Activated naive CD4-positive, alpha-beta T cell treated with anti-CD3 and anti-CD28 coated beads, Interleukin-2, amount 10 ng/mL, durations not matched to agents 7 days and 5 days (primary cell): ENCODE measurements around the gene HRK.

ENCODE experiments used
- CTCF ChIA-PET: fragments of 350-600 bp; sonication (Branson Sonifier 250); formaldehyde crosslinking; loops from one replicate; lab custom pipeline; 2021; ENCODE audit warnings: antibody characterized with exemption; lab: Charles Lee
- DNase-seq: peaks from one replicate; pipeline ENCODE4 v3.0.0-alpha.2; 2020
- H3K27ac Mint-ChIP-seq: one replicate; pipeline ENCODE4 v1.8.0; 2021; ENCODE audit warnings: mild to moderate bottlenecking, moderate library complexity, mixed read lengths
- H3K27me3 Mint-ChIP-seq: one replicate; pipeline ENCODE4 v1.8.0; 2021; ENCODE audit warnings: mild to moderate bottlenecking, mixed read lengths
- H3K36me3 Mint-ChIP-seq: one replicate; pipeline ENCODE4 v1.8.0; 2021; ENCODE audit warnings: mixed read lengths
- H3K4me1 Mint-ChIP-seq: one replicate; pipeline ENCODE4 v1.8.0; 2021; ENCODE audit warnings: mixed read lengths
- H3K4me3 Mint-ChIP-seq: one replicate; pipeline ENCODE4 v1.8.0; 2021; ENCODE audit warnings: mild to moderate bottlenecking, moderate library complexity, mixed read lengths
- H3K9me3 Mint-ChIP-seq: one replicate; pipeline ENCODE4 v1.8.0; 2021; ENCODE audit warnings: mixed read lengths

HRK gene

DNA sequence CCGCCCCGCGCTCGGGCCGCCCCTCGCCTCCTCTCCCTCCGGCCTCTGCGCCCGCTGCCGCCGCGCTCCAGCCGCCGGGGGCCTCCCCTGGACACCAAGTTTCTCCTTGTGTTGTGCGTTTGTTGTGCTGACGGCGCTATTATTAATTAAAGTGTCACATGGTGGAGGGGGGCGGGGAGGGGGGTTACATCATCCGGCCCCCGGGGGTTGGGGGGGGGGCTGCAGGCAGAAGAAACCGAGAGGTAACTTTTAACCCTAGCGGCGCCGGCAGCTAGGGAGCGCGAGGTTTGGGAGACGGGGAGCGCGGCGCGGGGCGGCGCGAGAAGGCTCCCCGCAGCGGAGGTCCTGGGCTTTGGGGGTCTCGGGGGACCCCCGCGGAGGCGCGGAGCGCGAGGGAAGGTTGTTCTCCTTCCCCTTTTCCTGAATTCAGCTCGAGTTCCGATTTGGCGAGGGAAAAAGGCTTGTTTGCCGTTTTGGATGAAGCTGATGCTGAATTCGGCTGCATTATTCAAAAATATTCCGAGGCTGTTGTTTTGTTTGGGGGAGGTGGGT, at the start of gene HRK:
HRK (minus strand) TSS at position 117 of the 552 bp plus-strand sequence. CDS start 134 bp downstream, outside the sequence.
- Mint-ChIP-seq H3K4me3 (peak within 1 kb of the TSS; percentile 70), H3K36me3 (peaks cover 2% of the 10 kb centered on the region), H3K9me3 (no peaks in the 10 kb centered on the region), H3K4me1 (peaks cover 35% of the 10 kb centered on the region), H3K27me3 (peaks cover 98% of the 10 kb centered on the region), H3K27ac (no peak within 1 kb of the TSS)
- CTCF ChIA-PET = interaction anchor here (1.3 to 3.3 kb wide), 2 partner anchors 40 to 178 kb away, joined by 3 to 17 read pairs; no protein-coding TSS in a partner anchor
- DNase-seq = no peak

DNA sequence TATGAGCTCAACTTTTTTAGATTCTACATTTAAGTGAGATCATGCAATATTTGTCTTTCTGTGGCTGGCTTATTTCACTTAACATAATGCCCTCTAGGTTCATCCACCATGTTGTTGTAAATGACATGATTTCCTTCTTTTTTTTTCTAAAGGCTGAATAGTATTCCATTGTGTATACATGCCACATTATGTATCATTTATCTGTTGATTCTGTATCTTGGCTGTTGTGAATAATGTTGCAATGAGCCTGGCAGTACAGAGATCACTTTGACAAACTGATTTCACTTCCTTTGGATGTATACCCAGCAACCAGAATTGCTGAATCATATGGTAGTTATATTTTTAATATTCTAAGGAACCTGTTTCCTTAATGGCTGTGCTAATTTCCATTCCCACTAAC, 48.6 kb upstream of the HRK start:
- CTCF ChIA-PET = interaction anchor here (1.0 kb wide), 1 partner anchor 26 kb away, joined by 3 read pairs; no protein-coding TSS in a partner anchor
- H3K27me3 Mint-ChIP-seq = no peaks in the 10 kb centered on the region
- H3K27ac Mint-ChIP-seq = no peak overlapping the region
- H3K4me1 Mint-ChIP-seq = peaks cover 40% of the 10 kb centered on the region
- H3K4me3 Mint-ChIP-seq = no peak overlapping the region
- H3K9me3 Mint-ChIP-seq = no peaks in the 10 kb centered on the region
- DNase-seq = no peak
- peaks cover 65% of the 10 kb centered on the region for H3K36me3 Mint-ChIP-seq

DNA sequence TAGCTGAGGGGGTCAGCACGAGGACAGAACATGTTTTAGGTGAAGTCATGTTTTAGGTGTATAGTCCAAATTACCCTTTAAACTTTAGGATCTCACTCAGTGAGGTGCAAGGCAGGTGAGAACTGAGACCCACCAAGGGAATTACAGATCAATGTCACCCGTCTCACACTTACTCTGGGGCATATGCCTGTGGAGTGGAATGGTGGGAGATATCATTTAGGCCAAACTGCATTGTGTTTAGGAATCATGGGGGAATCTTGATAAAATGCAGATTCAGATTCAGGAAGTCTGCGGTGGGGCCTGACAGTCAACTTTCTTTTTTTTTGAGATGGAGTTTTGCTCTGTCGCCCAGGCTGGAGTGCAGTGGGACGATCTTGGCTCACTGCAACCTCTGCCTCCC, 47.3 kb upstream of the HRK start:
- no peak overlapping the region for H3K27ac Mint-ChIP-seq
- no peaks in the 10 kb centered on the region for H3K9me3 Mint-ChIP-seq
- CTCF ChIA-PET = interaction anchor here (0.6 kb wide), 1 partner anchor 1269 kb away, joined by 3 read pairs; no protein-coding TSS in a partner anchor
- H3K27me3 Mint-ChIP-seq = no peaks in the 10 kb centered on the region
- no peak overlapping the region for H3K4me3 Mint-ChIP-seq
- peaks cover 52% of the 10 kb centered on the region for H3K4me1 Mint-ChIP-seq
- peaks cover 60% of the 10 kb centered on the region for H3K36me3 Mint-ChIP-seq
- DNase-seq = no peak

DNA sequence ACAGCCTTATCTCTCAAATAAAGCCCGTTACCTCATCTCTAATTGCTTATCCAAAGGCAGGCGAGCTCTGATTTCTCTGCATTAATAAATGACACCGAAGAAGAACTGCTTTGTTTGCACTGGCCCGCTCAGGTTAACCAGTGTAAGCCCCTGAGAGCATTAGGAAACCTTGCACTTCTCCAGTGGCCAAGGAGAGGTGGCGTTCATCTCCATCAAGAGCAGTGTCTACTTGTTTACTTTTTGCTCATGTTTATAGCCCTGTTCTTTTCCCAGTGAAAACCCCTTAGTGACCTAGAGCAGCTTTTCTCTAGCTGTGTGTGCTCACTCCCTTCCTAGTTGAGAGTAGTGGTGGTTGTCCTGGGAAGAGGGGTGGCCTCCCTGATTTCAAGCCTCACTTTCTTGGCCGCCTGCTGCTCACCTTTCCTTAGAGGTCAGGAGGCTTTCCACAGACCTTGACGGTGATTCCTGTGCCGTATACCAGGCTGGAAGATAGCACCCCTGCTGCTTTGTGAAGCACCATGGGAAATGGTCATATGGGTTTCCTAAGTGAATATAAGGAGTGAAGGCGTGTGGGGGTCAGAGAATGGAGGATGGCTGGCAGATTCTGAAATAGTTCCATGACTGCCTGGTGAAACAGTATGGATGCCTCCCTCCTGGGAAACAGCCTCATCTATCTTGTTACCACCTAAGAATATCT, 46.2 kb upstream of the HRK start:
- DNase-seq = no peak
- Mint-ChIP-seq H3K27me3 (no peaks in the 10 kb centered on the region), H3K27ac (peak overlapping the region; percentile 28), H3K4me3 (no peak overlapping the region), H3K4me1 (peaks cover 61% of the 10 kb centered on the region), H3K36me3 (peaks cover 56% of the 10 kb centered on the region), H3K9me3 (no peaks in the 10 kb centered on the region)
- CTCF ChIA-PET = no interaction called here

DNA sequence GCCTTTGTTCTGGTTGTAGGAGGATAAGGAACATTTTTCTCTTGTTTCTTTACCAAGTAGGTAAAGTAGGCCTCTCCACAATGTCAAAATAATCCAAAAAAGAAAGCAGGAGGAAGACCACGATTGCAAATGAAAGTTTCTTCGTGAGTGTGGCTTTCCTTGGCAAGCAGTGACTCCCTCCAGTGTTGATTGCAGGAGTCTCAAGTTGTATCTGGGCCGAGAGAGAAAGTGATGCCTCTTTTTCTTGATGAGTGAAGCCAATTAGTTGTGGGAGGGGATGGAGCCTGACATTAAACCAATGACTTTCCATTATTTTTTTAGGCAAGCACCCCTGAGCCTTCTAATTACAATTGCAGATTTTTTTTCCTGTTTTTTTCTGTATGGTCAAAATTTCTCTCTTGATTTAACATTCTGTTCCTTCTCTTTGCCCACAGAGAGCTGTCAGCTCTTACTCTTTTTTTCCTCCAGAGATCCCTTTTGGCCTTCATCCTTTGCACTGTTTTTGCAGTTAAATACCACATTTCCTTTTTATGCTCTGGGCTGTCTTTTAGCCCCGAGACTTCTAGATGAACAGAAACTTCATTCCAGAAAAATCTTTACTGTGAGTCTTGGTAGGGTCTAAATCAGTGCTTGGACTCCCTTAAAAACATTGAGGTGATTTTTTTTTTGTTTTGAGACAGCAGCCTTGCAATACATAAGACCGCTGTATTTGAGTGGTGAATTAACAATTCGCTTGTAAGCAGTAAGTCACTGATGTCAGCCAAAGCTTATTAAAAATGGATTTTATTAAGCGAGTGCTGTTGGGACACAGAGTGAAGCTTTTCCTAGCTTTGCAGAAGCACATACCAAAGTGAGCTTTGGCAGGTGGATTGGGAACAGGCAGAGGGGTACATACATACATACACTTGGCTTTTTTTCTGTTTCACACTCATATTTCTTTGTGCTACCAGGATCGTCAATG, 45.3 kb upstream of the HRK start:
- CTCF ChIA-PET = interaction anchor here (1.9 kb wide), 1 partner anchor 33 kb away, joined by 4 read pairs; no protein-coding TSS in a partner anchor
- Mint-ChIP-seq H3K9me3 (no peaks in the 10 kb centered on the region), H3K36me3 (peaks cover 52% of the 10 kb centered on the region), H3K4me1 (peaks cover 67% of the 10 kb centered on the region), H3K27ac (peak overlapping the region; percentile 75), H3K27me3 (no peaks in the 10 kb centered on the region), H3K4me3 (no peak overlapping the region)
- no peak for DNase-seq

DNA sequence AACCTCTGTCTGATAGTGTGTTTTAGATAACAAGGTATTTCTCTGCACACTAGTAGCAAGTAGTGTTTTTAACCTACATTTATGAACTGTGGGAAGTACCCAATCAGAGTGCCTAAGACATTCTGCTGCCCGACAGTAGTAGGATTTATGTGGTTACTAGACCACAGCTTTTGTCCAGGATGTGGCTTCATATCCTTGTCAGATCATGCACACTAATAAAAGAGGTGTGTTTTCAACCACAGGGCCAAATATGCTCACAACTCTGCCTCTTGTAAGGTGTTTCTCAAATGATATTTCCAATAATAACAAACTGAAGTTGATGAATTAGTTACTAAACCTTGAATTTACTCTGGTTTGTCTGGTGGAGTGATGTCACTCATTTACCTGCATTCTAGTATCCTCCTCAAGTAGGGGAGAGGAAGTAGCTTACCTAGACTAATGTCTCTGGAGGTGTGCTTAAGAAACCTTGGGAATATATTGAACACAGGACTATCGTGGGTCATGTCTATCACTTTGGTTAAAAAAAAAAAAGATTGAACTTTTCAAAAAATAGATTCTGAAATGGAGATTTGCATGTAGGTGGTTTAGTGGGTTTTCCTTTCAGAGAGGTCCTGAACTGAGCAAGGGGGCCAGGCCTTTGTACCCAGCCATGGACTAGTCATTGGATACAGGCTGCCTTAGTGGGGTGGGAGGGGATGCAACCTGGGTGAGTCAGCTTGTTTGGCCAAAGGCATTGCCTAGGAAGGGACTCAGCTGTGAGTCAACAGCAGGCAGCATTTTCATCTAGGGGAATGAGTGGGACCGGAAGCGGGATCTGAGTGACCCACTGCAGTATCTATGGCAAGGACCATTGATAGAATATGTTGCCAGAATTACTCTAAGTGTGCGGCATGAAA, 43.6 kb upstream of the HRK start:
- H3K27ac Mint-ChIP-seq = peak overlapping the region; percentile 94
- H3K4me1 Mint-ChIP-seq = peaks cover 79% of the 10 kb centered on the region
- peak; percentile 76 for DNase-seq
- H3K9me3 Mint-ChIP-seq = no peaks in the 10 kb centered on the region
- H3K27me3 Mint-ChIP-seq = no peaks in the 10 kb centered on the region
- CTCF ChIA-PET = interaction anchor here (1.9 kb wide), 1 partner anchor 35 kb away, joined by 4 read pairs; no protein-coding TSS in a partner anchor
- peaks cover 45% of the 10 kb centered on the region for H3K36me3 Mint-ChIP-seq
- H3K4me3 Mint-ChIP-seq = peak overlapping the region; percentile 69

DNA sequence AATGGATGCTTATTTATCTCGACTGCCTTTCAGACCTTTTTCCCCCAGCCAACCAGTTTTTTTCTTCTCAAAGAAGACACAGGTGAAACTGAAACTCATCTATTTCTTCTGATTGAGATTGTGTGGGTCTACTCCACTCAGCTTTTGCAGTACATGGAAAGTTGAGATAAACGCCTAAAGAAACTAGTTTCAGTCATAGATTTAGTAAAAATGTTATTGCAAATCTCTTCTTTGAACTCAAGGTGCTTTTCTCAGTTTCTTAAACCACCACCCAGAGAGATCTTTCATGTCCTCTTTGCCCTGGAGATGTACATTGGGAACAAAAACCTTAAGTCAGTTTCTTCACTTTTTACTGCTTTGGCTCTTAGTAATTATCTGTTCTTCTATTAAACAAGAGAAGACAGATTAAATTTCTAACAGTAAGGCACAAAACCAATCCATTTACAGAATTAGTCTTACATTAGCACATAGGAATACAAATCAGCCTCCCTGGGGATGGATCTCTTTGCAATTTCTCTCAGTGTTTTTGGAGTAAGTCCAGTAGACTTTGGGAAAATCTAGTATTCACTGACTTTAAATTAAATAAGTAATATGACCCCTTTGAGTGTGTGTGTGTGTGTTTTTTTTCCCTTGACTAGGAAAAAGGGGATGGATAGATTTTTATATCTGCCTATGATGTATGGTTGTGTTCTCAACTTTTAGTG, 41.1 kb upstream of the HRK start:
- H3K36me3 Mint-ChIP-seq = peaks cover 46% of the 10 kb centered on the region
- CTCF ChIA-PET = no interaction called here
- H3K27me3 Mint-ChIP-seq = no peaks in the 10 kb centered on the region
- peaks cover 94% of the 10 kb centered on the region for H3K4me1 Mint-ChIP-seq
- peak overlapping the region; percentile 5 for H3K4me3 Mint-ChIP-seq
- no peak for DNase-seq
- H3K27ac Mint-ChIP-seq = peak overlapping the region; percentile 94
- H3K9me3 Mint-ChIP-seq = no peaks in the 10 kb centered on the region

DNA sequence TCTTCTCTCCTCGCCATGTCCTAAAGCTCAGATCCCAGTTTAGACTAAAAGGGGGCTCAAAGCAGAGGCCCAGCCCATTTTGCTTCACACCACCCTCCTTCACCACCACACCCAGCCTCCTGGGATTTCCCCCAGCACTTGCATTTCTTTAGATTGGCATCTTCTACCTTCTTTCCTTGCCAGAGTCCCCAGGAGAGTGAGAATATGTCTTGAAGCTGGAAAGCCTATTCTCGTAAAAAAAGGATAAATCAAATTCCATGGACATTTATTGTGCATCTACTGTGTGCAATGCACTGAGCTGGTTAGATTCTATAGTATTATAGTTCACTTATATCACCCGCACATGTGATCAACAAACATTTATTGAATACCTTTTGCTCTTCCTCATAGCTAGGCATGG, 39.7 kb upstream of the HRK start:
- peak overlapping the region; percentile 82 for H3K27ac Mint-ChIP-seq
- H3K4me1 Mint-ChIP-seq = peaks cover 93% of the 10 kb centered on the region
- no peak overlapping the region for H3K4me3 Mint-ChIP-seq
- no peaks in the 10 kb centered on the region for H3K27me3 Mint-ChIP-seq
- CTCF ChIA-PET = interaction anchor here (0.8 to 0.9 kb wide), 2 partner anchors 14 to 40 kb away, joined by 3 read pairs; partner anchors contain the start of gene HRK
- H3K36me3 Mint-ChIP-seq = peaks cover 44% of the 10 kb centered on the region
- DNase-seq = no peak
- no peaks in the 10 kb centered on the region for H3K9me3 Mint-ChIP-seq

DNA sequence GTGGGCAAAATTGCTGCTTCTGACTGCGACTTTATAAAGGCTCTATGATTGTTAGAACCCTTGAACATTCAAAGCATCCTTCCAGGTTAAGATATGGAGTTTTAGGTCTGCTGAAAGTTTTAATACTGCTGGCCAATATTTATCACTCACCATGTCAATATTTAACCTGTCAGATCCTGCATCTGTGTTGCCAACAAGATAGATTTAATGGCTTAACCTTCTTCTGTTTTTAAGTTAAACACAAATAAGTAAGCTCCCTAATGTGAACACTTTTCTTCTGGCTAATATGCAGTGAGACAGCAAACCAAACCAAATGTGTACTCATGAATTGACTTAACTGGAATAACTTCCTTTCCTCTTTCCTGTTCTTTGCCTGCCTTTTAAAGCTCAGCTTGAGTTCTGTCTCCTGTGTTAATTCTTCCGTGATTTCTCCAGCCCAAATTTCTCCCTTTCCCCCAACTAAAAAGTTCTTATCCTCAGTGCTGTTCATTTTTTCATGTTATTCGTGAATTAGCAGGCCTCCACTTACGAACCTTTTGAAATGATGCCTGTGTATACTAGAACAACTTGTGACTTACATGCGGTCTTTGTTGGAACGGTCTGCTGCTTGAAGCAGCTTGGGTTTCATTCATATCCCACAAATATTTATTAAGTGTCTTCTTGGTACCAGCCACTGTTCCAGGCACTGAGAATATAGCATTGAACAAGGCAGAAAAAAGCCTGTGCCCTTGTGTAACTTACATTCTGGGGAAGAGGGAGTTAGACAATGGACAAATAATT, 38.7 kb upstream of the HRK start:
- CTCF ChIA-PET = no interaction called here
- no peaks in the 10 kb centered on the region for H3K9me3 Mint-ChIP-seq
- peak overlapping the region; percentile 10 for H3K27ac Mint-ChIP-seq
- peaks cover 48% of the 10 kb centered on the region for H3K36me3 Mint-ChIP-seq
- H3K4me1 Mint-ChIP-seq = peaks cover 93% of the 10 kb centered on the region
- no peak for DNase-seq
- no peaks in the 10 kb centered on the region for H3K27me3 Mint-ChIP-seq
- no peak overlapping the region for H3K4me3 Mint-ChIP-seq

DNA sequence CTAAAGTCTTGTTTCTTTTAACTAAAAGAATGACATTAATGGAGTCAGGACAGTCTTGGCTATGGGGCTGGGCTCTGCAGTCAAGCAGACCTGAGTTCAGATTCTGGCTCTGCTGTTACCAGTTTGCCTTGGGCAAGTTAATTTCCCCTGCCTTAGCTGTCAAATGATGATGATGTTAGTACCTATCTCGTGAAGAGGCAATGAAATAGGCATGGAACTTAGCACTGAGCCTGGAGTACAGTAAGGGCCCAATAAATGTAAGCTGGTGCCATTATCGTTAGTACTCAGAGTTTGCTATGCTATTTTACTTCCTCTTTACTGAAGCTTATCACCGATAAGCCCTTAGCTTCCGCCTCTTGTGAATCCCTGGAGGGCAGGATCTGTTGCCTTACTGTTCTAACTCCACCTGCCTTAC, 38.0 kb upstream of the HRK start:
- peaks cover 87% of the 10 kb centered on the region for H3K4me1 Mint-ChIP-seq
- H3K36me3 Mint-ChIP-seq = peaks cover 44% of the 10 kb centered on the region
- DNase-seq = no peak
- H3K27ac Mint-ChIP-seq = no peak overlapping the region
- H3K9me3 Mint-ChIP-seq = no peaks in the 10 kb centered on the region
- CTCF ChIA-PET = no interaction called here
- no peaks in the 10 kb centered on the region for H3K27me3 Mint-ChIP-seq
- H3K4me3 Mint-ChIP-seq = no peak overlapping the region

DNA sequence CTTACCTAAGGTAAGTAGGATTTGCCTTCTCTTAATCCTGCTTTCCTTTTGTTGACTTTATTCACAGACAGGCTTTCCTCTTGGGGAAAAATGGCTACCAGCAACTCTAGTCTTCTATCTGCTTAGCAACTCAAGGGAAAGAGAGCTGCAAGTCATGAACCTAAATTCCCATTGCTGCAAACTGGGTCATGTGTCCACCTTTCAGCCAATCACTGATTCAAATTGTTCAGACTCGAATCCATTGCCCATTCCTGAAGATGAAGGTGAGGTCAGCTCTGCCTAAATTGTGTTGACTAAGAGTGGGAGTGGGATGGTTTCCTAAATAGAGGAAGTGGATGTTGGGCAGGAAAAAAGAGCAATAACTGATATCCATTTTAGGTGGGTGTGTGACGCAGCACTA, 37.2 kb upstream of the HRK start:
- Mint-ChIP-seq H3K27me3 (no peaks in the 10 kb centered on the region), H3K27ac (no peak overlapping the region), H3K4me1 (peaks cover 85% of the 10 kb centered on the region), H3K36me3 (peaks cover 49% of the 10 kb centered on the region), H3K4me3 (no peak overlapping the region), H3K9me3 (no peaks in the 10 kb centered on the region)
- CTCF ChIA-PET = no interaction called here
- DNase-seq = no peak

DNA sequence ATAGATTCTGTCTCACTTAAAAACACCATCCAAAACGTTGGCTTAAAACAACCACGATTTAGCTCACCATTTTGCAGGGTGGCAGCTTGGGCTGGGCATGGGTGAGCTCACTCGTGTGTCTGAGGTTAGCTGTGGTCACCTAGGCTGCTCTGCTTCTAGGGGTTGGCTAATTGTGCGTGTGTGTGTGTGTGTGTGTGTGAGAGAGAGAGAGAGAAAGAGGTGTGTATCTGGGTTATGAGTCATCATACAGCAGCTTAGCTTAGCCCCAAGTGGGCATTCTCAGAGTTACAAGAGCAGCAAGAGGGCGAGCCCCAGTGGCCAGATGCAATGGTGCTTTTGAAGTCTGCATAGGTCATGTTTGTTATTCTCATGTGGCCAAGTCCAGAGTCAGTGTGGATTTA, 35.5 kb upstream of the HRK start:
- Mint-ChIP-seq H3K9me3 (no peaks in the 10 kb centered on the region), H3K27ac (peak overlapping the region; percentile 58), H3K4me3 (no peak overlapping the region), H3K27me3 (no peaks in the 10 kb centered on the region), H3K36me3 (peaks cover 57% of the 10 kb centered on the region), H3K4me1 (peaks cover 85% of the 10 kb centered on the region)
- DNase-seq = peak; percentile 32
- CTCF ChIA-PET = no interaction called here
